ENCODE measurements around the gene IQCF5. TPM values are rescaled to one million over a fixed set of nuclear protein-coding genes. Genes with fewer than 3 reads are reported as not detected.
"Not testable (repeated sequence)": the region's sequence is repeated elsewhere in the genome, so short reads cannot be mapped to it uniquely, and the experiment has no call there.

IQCF5 gene
- total and polyA plus RNA-seq, 7 donors: not detected

GRCh38 chr3:51904034-51904823 is 28.8 kb upstream of the IQCF5 start:
- Histone ChIP-seq H3K27ac (no peak overlapping the region), H3K9me3 (no peaks in the 10 kb centered on the region), H3K4me3 (no peak overlapping the region), H3K36me3 (ENCODE audit: insufficient read depth in 1 of 2, low read depth in 1 of 2) (no peaks in the 10 kb centered on the region), H3K4me1 (no peaks in the 10 kb centered on the region), H3K27me3 (ENCODE audit: insufficient read depth in 3 of 3, low read length in 2 of 3) (peaks cover 0 to 4% (median 0%) of the 10 kb centered on the region in 3 donors)
- TF ChIP-seq CTCF (IDR thresholded peaks at IDR 0.05): no peak
- ATAC-seq: no peak
- DNase-seq: no peak
- 85 to 94% (median 92%) methylated on average over 2 of the region's 2 CpGs for WGBS, 3 donors
- intact Hi-C loops (cut with DNase I): no loop called here

- WGBS, 3 donors: 68 to 71% (median 69%) methylated on average over 6 of the region's 7 CpGs
- DNase-seq; H3K27me3 ChIP-seq (ENCODE audit: insufficient read depth in 3 of 3, low read length in 2 of 3); intact Hi-C loops (cut with DNase I); H3K4me1 ChIP-seq; ATAC-seq; H3K9me3 ChIP-seq; H3K4me3 ChIP-seq; H3K36me3 ChIP-seq (ENCODE audit: insufficient read depth in 1 of 2, low read depth in 1 of 2); H3K27ac ChIP-seq: not testable (repeated sequence)
Measured at GRCh38 chr3:51902361-51902760, 27.0 kb upstream of the IQCF5 start.

GRCh38 chr3:51900043-51900442 is 24.6 kb upstream of the IQCF5 start:
- H3K27me3 ChIP-seq (ENCODE audit: insufficient read depth in 3 of 3, low read length in 2 of 3); DNase-seq; intact Hi-C loops (cut with DNase I); ATAC-seq; H3K4me3 ChIP-seq; H3K4me1 ChIP-seq; H3K36me3 ChIP-seq (ENCODE audit: insufficient read depth in 1 of 2, low read depth in 1 of 2); H3K27ac ChIP-seq; H3K9me3 ChIP-seq: not testable (repeated sequence)
- WGBS, 3 donors: 65 to 72% (median 68%) methylated on average over 7 of the region's 7 CpGs

GRCh38 chr3:51897391-51897790 is 22.0 kb upstream of the IQCF5 start:
- Histone ChIP-seq H3K27ac (no peak overlapping the region), H3K4me1 (no peaks in the 10 kb centered on the region), H3K9me3 (no peaks in the 10 kb centered on the region), H3K36me3 (ENCODE audit: insufficient read depth in 1 of 2, low read depth in 1 of 2) (no peaks in the 10 kb centered on the region), H3K4me3 (no peak overlapping the region), H3K27me3 (ENCODE audit: insufficient read depth in 3 of 3, low read length in 2 of 3) (peaks cover 0 to 4% (median 0%) of the 10 kb centered on the region in 3 donors)
- DNase-seq: no peak
- intact Hi-C loops (cut with DNase I): no loop called here
- no peak for ATAC-seq
- 77 to 85% (median 82%) methylated on average over 15 of the region's 15 CpGs for WGBS, 3 donors
- TF ChIP-seq CTCF (IDR thresholded peaks at IDR 0.05): no peak

- ATAC-seq: no peak
Measured at GRCh38 chr3:51896607-51897305, 21.4 kb upstream of the IQCF5 start.

More at GRCh38 chr3:51896607-51897305, 21.4 kb upstream of the IQCF5 start:
- H3K27ac ChIP-seq: no peak overlapping the region
- DNase-seq: no peak
- no peaks in the 10 kb centered on the region for H3K9me3 ChIP-seq
- H3K36me3 ChIP-seq (ENCODE audit: insufficient read depth in 1 of 2, low read depth in 1 of 2): no peaks in the 10 kb centered on the region
- WGBS, 3 donors: 87 to 92% (median 88%) methylated on average over 10 of the region's 10 CpGs
- peaks cover 0 to 4% (median 0%) of the 10 kb centered on the region in 3 donors for H3K27me3 ChIP-seq (ENCODE audit: insufficient read depth in 3 of 3, low read length in 2 of 3)
- H3K4me1 ChIP-seq: no peaks in the 10 kb centered on the region
- intact Hi-C loops (cut with DNase I): no loop called here
- no peak for TF ChIP-seq CTCF (IDR thresholded peaks at IDR 0.05)
- H3K4me3 ChIP-seq: no peak overlapping the region

All from psoas muscle (tissue), 8 donors.